H1 (cell line): ENCODE data around the gene BORCS8. TPM values are rescaled to one million over a fixed set of nuclear protein-coding genes. Genes with fewer than 3 reads are reported as not detected.

Experiments
- BRCA1 ChIP-seq: IDR thresholded peaks from 2 replicates; pipeline ENCODE4 v1.6.1; 2012; ENCODE audit warnings: low read depth, low read length, improper control_type of control experiment
- CBX8 ChIP-seq: fragments of 300-800, 300-1000 bp; sonication (generic); IDR thresholded peaks from 2 replicates; pipeline ENCODE4 v1.7.1; 2016; ENCODE audit warnings: low read depth, low read length, borderline replicate concordance
- CHD2 ChIP-seq: IDR thresholded peaks from 2 replicates; pipeline ENCODE4 v1.6.1; 2012; ENCODE audit warnings: low read length, improper control_type of control experiment
- EP300 ChIP-seq, 2 experiments: IDR thresholded peaks; 1 replicate in 1 of 2; 2 replicates in 1 of 2; pipeline ENCODE4 v1.6.1; 2011 to 2012; ENCODE audit warnings: low read depth in 2 of 2, low read length in 2 of 2, mild to moderate bottlenecking in 2 of 2, borderline replicate concordance in 1 of 2, inconsistent platforms in 1 of 2, moderate library complexity in 1 of 2
- EZH2 ChIP-seq: fragments of 200-600 bp; sonication (generic); IDR thresholded peaks from 2 replicates; pipeline ENCODE4 v1.7.1; 2012; ENCODE audit warnings: low read depth, mild to moderate bottlenecking, moderate library complexity, low read length, inconsistent platforms; ENCODE audit not compliant: severe bottlenecking
- JUND ChIP-seq: IDR thresholded peaks from 2 replicates; pipeline ENCODE4 v1.6.1; 2011; ENCODE audit warnings: mild to moderate bottlenecking, improper control_type of control experiment, low read length
- NANOG ChIP-seq: IDR thresholded peaks from 2 replicates; pipeline ENCODE4 v1.6.1; 2011; ENCODE audit warnings: low read length, low read depth, mild to moderate bottlenecking, inconsistent platforms; ENCODE audit not compliant: insufficient read depth, poor library complexity, severe bottlenecking
- NRF1 ChIP-seq: IDR thresholded peaks from 2 replicates; pipeline ENCODE4 v1.6.1; 2011; ENCODE audit warnings: mild to moderate bottlenecking, low read depth, low read length, improper control_type of control experiment
- PHF8 ChIP-seq: fragments of 200-600 bp; sonication (generic); conservative IDR thresholded peaks from 2 replicates; pipeline ENCODE4 v1.7.1; 2012; ENCODE audit warnings: low read depth, mild to moderate bottlenecking, inconsistent platforms, low read length, moderate library complexity
- POLR2AphosphoS5 ChIP-seq: IDR thresholded peaks from 2 replicates; pipeline ENCODE4 v1.6.1; 2011; ENCODE audit warnings: low read depth, low read length
- RFX5 ChIP-seq: IDR thresholded peaks from 2 replicates; pipeline ENCODE4 v1.6.1; 2011; ENCODE audit warnings: low read depth, low read length, improper control_type of control experiment, borderline replicate concordance
- RNF2 ChIP-seq: fragments of 200-900, 300-1000 bp; sonication (generic); IDR thresholded peaks from 2 replicates; pipeline ENCODE4 v1.7.1; 2016; ENCODE audit warnings: borderline replicate concordance, low read depth, mild to moderate bottlenecking, antibody characterized with exemption, low read length; ENCODE audit not compliant: poor library complexity, severe bottlenecking; ENCODE audit errors: missing control alignments
- RXRA ChIP-seq: IDR thresholded peaks from 2 replicates; pipeline ENCODE4 v1.6.1; 2011; ENCODE audit warnings: low read depth, mild to moderate bottlenecking, low read length, moderate library complexity; ENCODE audit not compliant: insufficient read depth
- SAP30 ChIP-seq: fragments of 300-600 bp; sonication (generic); IDR thresholded peaks from 2 replicates; pipeline ENCODE4 v1.7.1; 2012; ENCODE audit warnings: low read length, moderate library complexity, mild to moderate bottlenecking, inconsistent platforms; ENCODE audit not compliant: insufficient read depth, insufficient replicate concordance
- SIRT6 ChIP-seq: IDR thresholded peaks from one replicate; pipeline ENCODE4 v1.7.1; 2012; ENCODE audit warnings: low read length, inconsistent platforms
- SP2 ChIP-seq: IDR thresholded peaks from 2 replicates; pipeline ENCODE4 v1.6.1; 2012; ENCODE audit warnings: mild to moderate bottlenecking, low read length, inconsistent platforms
- SP4 ChIP-seq: IDR thresholded peaks from 2 replicates; pipeline ENCODE4 v1.6.1; 2012; ENCODE audit warnings: low read length, inconsistent platforms
- SUZ12 ChIP-seq: fragments of 200-600 bp; sonication (generic); IDR thresholded peaks from 2 replicates; pipeline ENCODE4 v1.6.1; 2012; ENCODE audit warnings: mild to moderate bottlenecking, inconsistent platforms, low read length, moderate library complexity, mixed read lengths
- TAF1 ChIP-seq: IDR thresholded peaks from 2 replicates; pipeline ENCODE4 v1.6.1; 2011; ENCODE audit warnings: mild to moderate bottlenecking, low read depth, low read length
- TAF7 ChIP-seq: optimal IDR thresholded peaks from 2 replicates; pipeline ENCODE3; 2011; ENCODE audit warnings: low read depth, mild to moderate bottlenecking, inconsistent platforms, low read length, moderate library complexity, borderline replicate concordance
- polyA plus RNA-seq, 7 experiments: library from polyadenylated mRNA; depleted of rRNA in 3 of 7; stranded (reverse) in 5 of 7; unstranded in 2 of 7; fragments of >200 nt in 5 of 7; fragments of 200-250 nt in 2 of 7; gene quantifications; 1 replicate in 5 of 7; 2 replicates in 1 of 7; 4 replicates in 1 of 7; pipeline versions ENCODE4 v1.2.1 to v1.2.3, GENCODE V29; 2011 to 2013; ENCODE audit warnings: missing spikeins in 2 of 7, mixed read lengths in 2 of 7
- total RNA-seq: library from RNA; stranded (reverse); fragmentation: NEBNext Ultra II Directional; extraction: Animal tissue kit (Norgen Biotek cat#: 25700); gene quantifications from 2 replicates; pipeline ENCODE4 v1.2.1, GENCODE V29; 2021
- TF ChIP-seq, protein P1 (sequence below): IDR thresholded peaks from 2 replicates; pipeline ENCODE4 v1.6.1; 2011; ENCODE audit warnings: low read depth, mild to moderate bottlenecking, low read length; ENCODE audit not compliant: insufficient read depth

The BORCS8 gene
- total and polyA plus RNA-seq, 2 of the 8 experiments (the other 6 are each of a cell fraction or from before 2014, with no cell fraction given) = 15.0 to 15.9 TPM

- no peak for TF ChIP-seq SAP30
- TF ChIP-seq SIRT6 = no peak
- TF ChIP-seq EZH2 = no peak
- no peak for TF ChIP-seq CBX8
- TF ChIP-seq TAF7 = no peak
- TF ChIP-seq, protein P1, sequence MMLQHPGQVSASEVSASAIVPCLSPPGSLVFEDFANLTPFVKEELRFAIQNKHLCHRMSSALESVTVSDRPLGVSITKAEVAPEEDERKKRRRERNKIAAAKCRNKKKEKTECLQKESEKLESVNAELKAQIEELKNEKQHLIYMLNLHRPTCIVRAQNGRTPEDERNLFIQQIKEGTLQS = no peak
- no peak for TF ChIP-seq NRF1
- no peak for TF ChIP-seq SP4
- no peak for TF ChIP-seq SP2
- TF ChIP-seq RNF2 = no peak
- no peak for TF ChIP-seq SUZ12
- no peak for TF ChIP-seq RFX5
- TF ChIP-seq BRCA1 = no peak
- TF ChIP-seq JUND = no peak
- TF ChIP-seq CHD2 = no peak
- peak; percentile 20 for TF ChIP-seq NANOG
- TF ChIP-seq PHF8 = no peak
- TF ChIP-seq POLR2AphosphoS5 = no peak
- peak; percentile 28; the same call in 1 of the 2 replicates for TF ChIP-seq TAF1
- TF ChIP-seq EP300 (IDR thresholded peaks at IDR 0.05; ENCODE audit: borderline replicate concordance in 1 of 2, low read depth in 2 of 2, low read length in 2 of 2) = no peak
- peak; percentile 62; the same call in 1 of the 2 replicates for TF ChIP-seq RXRA
These were observed 21.7 kb downstream of the BORCS8 start, which contains the start of gene MEF2B (continued) for GRCh38 chr19:19170053-19170872.
